ENCODE data around the gene SHD. TPM values are rescaled to one million over a fixed set of nuclear protein-coding genes. Genes with fewer than 3 reads are reported as not detected.
A peak's percentile ranks its signal among the peaks of the same experiment; 100 is the strongest.

Gene SHD
- total and polyA plus RNA-seq, 2 of the 4 experiments (the other 2 are of a cell fraction): not detected

GRCh38 chr19:4232614-4233281 lies 46.3 kb upstream of the SHD start:
- Histone ChIP-seq H3K23ac (ENCODE audit: low read depth, low read length) (no peak overlapping the region), H3K56ac (ENCODE audit: extremely low read depth, insufficient read depth, low read length) (no peak overlapping the region), H3K27ac (ENCODE audit: insufficient read depth, low read length) (no peak overlapping the region), H3K9me1 (ENCODE audit: insufficient read depth, low read length) (no peaks in the 10 kb centered on the region; the same call in 1 of the 2 replicates), H3K79me1 (ENCODE audit: low read depth in 1 of 2, low read length in 2 of 2) (no peaks in the 10 kb centered on the region), H2BK15ac (ENCODE audit: low read depth, low read length) (no peak overlapping the region), H3K4me3 (ENCODE audit: insufficient read depth, low read depth, low read length) (no peak overlapping the region), H3K4me1 (ENCODE audit: control insufficient read depth, insufficient read depth, low read length) (peaks cover 8% of the 10 kb centered on the region; the same call in 1 of the 2 replicates), H3K9me3 (ENCODE audit: control insufficient read depth, insufficient read depth, low read length) (no peaks in the 10 kb centered on the region), H4K20me1 (ENCODE audit: insufficient read depth, low read length) (no peaks in the 10 kb centered on the region), H2AFZ (replicated peaks; ENCODE audit: low read length, poor library complexity) (peak overlapping the region; percentile 51), H3K4me2 (ENCODE audit: low read depth, low read length) (no peak overlapping the region), H3K4ac (ENCODE audit: low read depth, low read length) (no peak overlapping the region), H3K18ac (ENCODE audit: low read depth, low read length) (no peak overlapping the region), H3K27me3 (ENCODE audit: control insufficient read depth, insufficient read depth, low read length) (peaks cover 12% of the 10 kb centered on the region), H2AK9ac (replicated peaks; ENCODE audit: low read depth, low read length, poor library complexity) (no peak overlapping the region), H4K91ac (ENCODE audit: insufficient read depth, low read depth, low read length) (no peak overlapping the region), H3K9ac (ENCODE audit: low read depth, low read length) (no peak overlapping the region), H2BK5ac (ENCODE audit: low read depth, low read length, poor library complexity, severe bottlenecking) (no peak overlapping the region), H2AK5ac (ENCODE audit: low read depth, low read length) (no peak overlapping the region), H2BK120ac (ENCODE audit: low read depth, low read length) (no peak overlapping the region), H4K5ac (ENCODE audit: low read depth, low read length) (no peak overlapping the region), H2BK20ac (ENCODE audit: low read depth, low read length) (no peak overlapping the region), H3K14ac (replicated peaks; ENCODE audit: low read depth, low read length) (no peak overlapping the region), H3K36me3 (ENCODE audit: control insufficient read depth, insufficient read depth, low read length) (no peaks in the 10 kb centered on the region), H4K8ac (ENCODE audit: low read depth in 2 of 2, low read length in 2 of 2) (no peak overlapping the region)
- in situ Hi-C loops (cut with MboI; ENCODE audit: low sequenced_read_pairs): no loop called here
- no peak for TF ChIP-seq SMC3 (IDR thresholded peaks at IDR 0.05; ENCODE audit: low read depth, low read length)
- no peak for TF ChIP-seq CEBPB (IDR thresholded peaks at IDR 0.05; ENCODE audit: low read depth, low read length)
- TF ChIP-seq FOS (IDR thresholded peaks at IDR 0.05; ENCODE audit: low read depth, low read length): no peak
- TF ChIP-seq RAD21 (IDR thresholded peaks at IDR 0.05; ENCODE audit: low read length): no peak
- no peak for TF ChIP-seq RCOR1 (IDR thresholded peaks at IDR 0.05; ENCODE audit: insufficient replicate concordance, low read length)
- TF ChIP-seq USF2 (IDR thresholded peaks at IDR 0.05; ENCODE audit: low read depth, low read length): no peak
- TF ChIP-seq MAFK (IDR thresholded peaks at IDR 0.05; ENCODE audit: low read depth, low read length): no peak
- no peak for TF ChIP-seq RFX5 (IDR thresholded peaks at IDR 0.05; ENCODE audit: low read depth, low read length)
- TF ChIP-seq ELK1 (IDR thresholded peaks at IDR 0.05; ENCODE audit: borderline replicate concordance, low read depth, low read length): no peak
- no peak for TF ChIP-seq BHLHE40 (IDR thresholded peaks at IDR 0.05; ENCODE audit: low read depth, low read length)
- no peak for TF ChIP-seq CTCF (conservative IDR thresholded peaks at IDR 0.05; ENCODE audit: low read depth, low read length)
- TF ChIP-seq MXI1 (IDR thresholded peaks at IDR 0.05; ENCODE audit: borderline replicate concordance, low read depth, low read length): no peak
- no peak for TF ChIP-seq MAZ (IDR thresholded peaks at IDR 0.05; ENCODE audit: borderline replicate concordance, low read depth, low read length)
- CTCF ChIA-PET: no interaction called here
- no TSS peak for BruUV-seq (replicated peaks)
- intact Hi-C loops (cut with micrococcal nuclease): no loop called here
- POLR2A ChIA-PET (ENCODE audit: unreplicated experiment): no interaction called here
- no peak for DNase-seq
- 52 to 100% methylated on average over 1 to 16 of the region's 21 CpGs for WGBS, 2 experiments (ENCODE audit: extremely low coverage in 2 of 2, insufficient read length in 1 of 2)
- dilution Hi-C loops (cut with HindIII; ENCODE audit: low sequenced_read_pairs, unreplicated experiment): no loop called here
- ATAC-seq (ENCODE audit: low read depth): no peak
